Erythroblast (primary cell): ENCODE results near the gene SLC1A4.

Experiments used
- GATA1 ChIP-seq: IDR thresholded peaks from 2 replicates; pipeline ENCODE4 v1.6.1; 2011; ENCODE audit warnings: low read depth, mild to moderate bottlenecking, control low read depth, low read length, moderate library complexity
- POLR2A ChIP-seq: IDR thresholded peaks from 2 replicates; pipeline ENCODE4 v1.6.1; 2011; ENCODE audit warnings: mild to moderate bottlenecking, low read length

GRCh38 chr2:64988420-64989125 is 626 bp upstream of the SLC1A4 start:
- no peak for TF ChIP-seq POLR2A
- TF ChIP-seq GATA1, result no peak
